Fibroblast of mammary gland (primary cell): ENCODE results near the gene SPOP.
A peak's percentile ranks its signal among the peaks of the same experiment; 100 is the strongest.

Source experiments
- DNase-seq: peaks from one replicate; pipeline ENCODE4 v3.0.0-alpha.2; 2010; ENCODE audit warnings: low read depth
- H3K4me3 ChIP-seq: 2 replicates; pipeline ENCODE4 v1.5.1; 2011; ENCODE audit warnings: low read depth, mild to moderate bottlenecking, low read length, moderate library complexity; ENCODE audit not compliant: control insufficient read depth
- CTCF ChIP-seq: conservative IDR thresholded peaks from 2 replicates; pipeline ENCODE4 v1.5.1; 2011; ENCODE audit warnings: low read depth, low read length, inconsistent platforms; ENCODE audit not compliant: control insufficient read depth, insufficient read depth

The SPOP gene

GRCh38 chr17:49695698-49696232 lies 17.9 kb upstream of the SPOP start:
- H3K4me3 ChIP-seq, result no peak overlapping the region
- DNase-seq, result no peak
- no peak for TF ChIP-seq CTCF

- peak; percentile 89 for TF ChIP-seq CTCF
- peak; percentile 17 for DNase-seq
- H3K4me3 ChIP-seq, result no peak overlapping the region
Measured at GRCh38 chr17:49694847-49695697, 17.2 kb upstream of the SPOP start.

- DNase-seq, result no peak
- H3K4me3 ChIP-seq, result no peak overlapping the region
Measured at GRCh38 chr17:49692751-49693150, 14.9 kb upstream of the SPOP start.

GRCh38 chr17:49691677-49692191 lies 13.8 kb upstream of the SPOP start:
- TF ChIP-seq CTCF, result no peak
- H3K4me3 ChIP-seq, result no peak overlapping the region
- DNase-seq, result no peak

More at GRCh38 chr17:49692751-49693150, 14.9 kb upstream of the SPOP start:
- no peak for TF ChIP-seq CTCF

- no peak for TF ChIP-seq CTCF
- peak; percentile 23 for DNase-seq
- no peak overlapping the region for H3K4me3 ChIP-seq
Measured at GRCh38 chr17:49691086-49691676, 13.3 kb upstream of the SPOP start.

GRCh38 chr17:49690256-49690655 lies 12.4 kb upstream of the SPOP start:
- no peak for DNase-seq
- TF ChIP-seq CTCF, result no peak
- H3K4me3 ChIP-seq, result no peak overlapping the region
